Adrenal gland (tissue), 5 donors: ENCODE results near the gene RBM47.

Source experiments
- POLR2A ChIP-seq, 2 donors: fragments of 450-650 bp; IDR thresholded peaks; one replicate each; pipeline ENCODE4 v1.6.1; 2017; ENCODE audit warnings: antibody characterized with exemption in 2 of 2, mild to moderate bottlenecking in 2 of 2, moderate library complexity in 1 of 2
- TF ChIP-seq, protein P1 (sequence below), 6 experiments: fragments of 450-650 bp in 4 of 6; fragments of 200-600 bp in 2 of 6; sonication (generic) in 1 of 6; IDR thresholded peaks; 1 replicate in 5 of 6; 2 replicates in 1 of 6; pipeline versions ENCODE4 v1.5.1 to v1.8.0; 2016 to 2021; ENCODE audit warnings: antibody characterized with exemption in 6 of 6, mild to moderate bottlenecking in 2 of 6, moderate library complexity in 1 of 6
- donor health status: DM: no; HTN: no; CAD: no.

DNA sequence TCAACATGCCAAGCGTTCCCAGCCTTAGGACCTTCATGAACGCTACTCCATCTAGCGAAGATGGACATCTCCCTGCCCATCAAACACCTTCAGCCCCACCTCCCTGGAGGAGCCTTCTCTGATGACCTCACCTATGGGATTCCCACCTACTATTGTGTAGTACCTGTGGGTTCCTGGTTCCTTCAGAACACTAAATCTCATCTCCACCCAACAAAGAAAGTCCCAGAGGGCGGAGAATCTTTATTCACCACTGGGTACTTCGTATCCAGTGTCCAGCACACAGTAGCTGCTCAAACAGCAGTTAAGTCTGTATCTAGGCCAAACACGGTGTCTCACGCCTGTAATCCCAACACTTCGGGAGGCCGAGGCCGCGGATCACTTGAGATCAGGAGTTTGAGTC is 10.1 kb downstream of the RBM47 start:
- TF ChIP-seq, protein P1, sequence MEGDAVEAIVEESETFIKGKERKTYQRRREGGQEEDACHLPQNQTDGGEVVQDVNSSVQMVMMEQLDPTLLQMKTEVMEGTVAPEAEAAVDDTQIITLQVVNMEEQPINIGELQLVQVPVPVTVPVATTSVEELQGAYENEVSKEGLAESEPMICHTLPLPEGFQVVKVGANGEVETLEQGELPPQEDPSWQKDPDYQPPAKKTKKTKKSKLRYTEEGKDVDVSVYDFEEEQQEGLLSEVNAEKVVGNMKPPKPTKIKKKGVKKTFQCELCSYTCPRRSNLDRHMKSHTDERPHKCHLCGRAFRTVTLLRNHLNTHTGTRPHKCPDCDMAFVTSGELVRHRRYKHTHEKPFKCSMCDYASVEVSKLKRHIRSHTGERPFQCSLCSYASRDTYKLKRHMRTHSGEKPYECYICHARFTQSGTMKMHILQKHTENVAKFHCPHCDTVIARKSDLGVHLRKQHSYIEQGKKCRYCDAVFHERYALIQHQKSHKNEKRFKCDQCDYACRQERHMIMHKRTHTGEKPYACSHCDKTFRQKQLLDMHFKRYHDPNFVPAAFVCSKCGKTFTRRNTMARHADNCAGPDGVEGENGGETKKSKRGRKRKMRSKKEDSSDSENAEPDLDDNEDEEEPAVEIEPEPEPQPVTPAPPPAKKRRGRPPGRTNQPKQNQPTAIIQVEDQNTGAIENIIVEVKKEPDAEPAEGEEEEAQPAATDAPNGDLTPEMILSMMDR (IDR thresholded peaks at IDR 0.05): no peak
- TF ChIP-seq POLR2A (IDR thresholded peaks at IDR 0.05): no peak
